Measurements from ENCODE around the gene SLC2A13. TPM values are rescaled to one million over a fixed set of nuclear protein-coding genes. Genes with fewer than 3 reads are reported as not detected.
"Not testable (repeated sequence)": the region's sequence is repeated elsewhere in the genome, so short reads cannot be mapped to it uniquely, and the experiment has no call there.

SLC2A13 gene
- polyA plus RNA-seq, 1 experiment, result 3.1 TPM

GRCh38 chr12:39788239-39788638, 317.6 kb downstream of the SLC2A13 start:
- TF ChIP-seq, protein P1, sequence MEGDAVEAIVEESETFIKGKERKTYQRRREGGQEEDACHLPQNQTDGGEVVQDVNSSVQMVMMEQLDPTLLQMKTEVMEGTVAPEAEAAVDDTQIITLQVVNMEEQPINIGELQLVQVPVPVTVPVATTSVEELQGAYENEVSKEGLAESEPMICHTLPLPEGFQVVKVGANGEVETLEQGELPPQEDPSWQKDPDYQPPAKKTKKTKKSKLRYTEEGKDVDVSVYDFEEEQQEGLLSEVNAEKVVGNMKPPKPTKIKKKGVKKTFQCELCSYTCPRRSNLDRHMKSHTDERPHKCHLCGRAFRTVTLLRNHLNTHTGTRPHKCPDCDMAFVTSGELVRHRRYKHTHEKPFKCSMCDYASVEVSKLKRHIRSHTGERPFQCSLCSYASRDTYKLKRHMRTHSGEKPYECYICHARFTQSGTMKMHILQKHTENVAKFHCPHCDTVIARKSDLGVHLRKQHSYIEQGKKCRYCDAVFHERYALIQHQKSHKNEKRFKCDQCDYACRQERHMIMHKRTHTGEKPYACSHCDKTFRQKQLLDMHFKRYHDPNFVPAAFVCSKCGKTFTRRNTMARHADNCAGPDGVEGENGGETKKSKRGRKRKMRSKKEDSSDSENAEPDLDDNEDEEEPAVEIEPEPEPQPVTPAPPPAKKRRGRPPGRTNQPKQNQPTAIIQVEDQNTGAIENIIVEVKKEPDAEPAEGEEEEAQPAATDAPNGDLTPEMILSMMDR (IDR thresholded peaks at IDR 0.05; ENCODE audit: low read depth, low read length), result no peak
- no peak for DNase-seq (ENCODE audit: low read depth, low spot score)
- H3K27me3 ChIP-seq (ENCODE audit: control insufficient read depth, insufficient read depth, low read length), result no peaks in the 10 kb centered on the region
- ChIA-PET CTCF (interaction anchor here (0.6 kb wide), 1 partner anchor 173 kb away, joined by 3 read pairs; no protein-coding TSS in a partner anchor), POLR2A (no interaction called here)
- H3K9me3 ChIP-seq (ENCODE audit: control insufficient read depth, insufficient read depth, low read length), result no peaks in the 10 kb centered on the region
- H3K4me3 ChIP-seq (ENCODE audit: low read depth, low read length), result no peak overlapping the region
- no peak overlapping the region for H3K27ac ChIP-seq (ENCODE audit: low read depth, low read length)

GRCh38 chr12:39785814-39786213, 320.1 kb downstream of the SLC2A13 start:
- CTCF ChIA-PET; DNase-seq (ENCODE audit: low read depth, low spot score); POLR2A ChIA-PET; H3K27ac ChIP-seq (ENCODE audit: low read depth, low read length); H3K27me3 ChIP-seq (ENCODE audit: control insufficient read depth, insufficient read depth, low read length); H3K4me3 ChIP-seq (ENCODE audit: low read depth, low read length); H3K9me3 ChIP-seq (ENCODE audit: control insufficient read depth, insufficient read depth, low read length): not testable (repeated sequence)

GRCh38 chr12:39782026-39782545, 323.8 kb downstream of the SLC2A13 start:
- Histone ChIP-seq H3K27ac (ENCODE audit: low read depth, low read length) (no peak overlapping the region), H3K27me3 (ENCODE audit: control insufficient read depth, insufficient read depth, low read length) (no peaks in the 10 kb centered on the region), H3K4me3 (ENCODE audit: low read depth, low read length) (no peak overlapping the region), H3K9me3 (ENCODE audit: control insufficient read depth, insufficient read depth, low read length) (peaks cover 3% of the 10 kb centered on the region)
- no peak for DNase-seq (ENCODE audit: low read depth, low spot score)
- TF ChIP-seq, protein P1 (IDR thresholded peaks at IDR 0.05; ENCODE audit: low read depth, low read length), result no peak
- ChIA-PET POLR2A (no interaction called here), CTCF (no interaction called here)

DNA sequence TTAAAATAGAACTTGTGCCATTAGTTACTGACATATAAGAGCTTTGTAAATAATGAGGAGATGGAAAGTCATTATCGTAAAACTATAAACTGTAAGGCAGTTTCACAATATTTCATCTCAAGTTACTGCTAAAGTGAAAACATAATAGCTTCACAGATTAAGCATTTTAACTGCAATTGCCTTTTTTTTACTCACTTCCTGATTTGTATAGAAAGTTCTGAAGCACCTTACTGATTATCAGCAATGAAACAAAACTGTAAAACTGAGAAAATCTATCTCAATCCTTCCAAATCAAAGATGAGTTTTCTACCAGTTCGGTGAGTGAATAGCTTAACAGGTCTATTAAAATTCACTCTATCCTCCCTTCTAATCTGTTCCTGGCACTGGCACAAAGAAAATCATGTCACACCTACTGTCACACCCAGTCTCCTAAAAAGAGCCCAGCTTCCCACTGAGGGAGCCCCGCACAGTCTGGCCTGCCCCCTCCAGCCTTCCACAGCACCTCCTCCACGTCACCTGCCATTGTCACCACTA, 324.9 kb downstream of the SLC2A13 start:
- POLR2A ChIA-PET, result no interaction called here
- TF ChIP-seq, protein P1 (IDR thresholded peaks at IDR 0.05; ENCODE audit: low read depth, low read length), result no peak
- CTCF ChIA-PET, result interaction anchor here (0.7 to 1.1 kb wide), 3 partner anchors 16 to 532 kb away, joined by 3 read pairs; no protein-coding TSS in a partner anchor
- Histone ChIP-seq H3K27ac (ENCODE audit: low read depth, low read length) (no peak overlapping the region), H3K4me3 (ENCODE audit: low read depth, low read length) (no peak overlapping the region), H3K27me3 (ENCODE audit: control insufficient read depth, insufficient read depth, low read length) (no peaks in the 10 kb centered on the region), H3K9me3 (ENCODE audit: control insufficient read depth, insufficient read depth, low read length) (peaks cover 3% of the 10 kb centered on the region)
- no peak for DNase-seq (ENCODE audit: low read depth, low spot score)

DNA sequence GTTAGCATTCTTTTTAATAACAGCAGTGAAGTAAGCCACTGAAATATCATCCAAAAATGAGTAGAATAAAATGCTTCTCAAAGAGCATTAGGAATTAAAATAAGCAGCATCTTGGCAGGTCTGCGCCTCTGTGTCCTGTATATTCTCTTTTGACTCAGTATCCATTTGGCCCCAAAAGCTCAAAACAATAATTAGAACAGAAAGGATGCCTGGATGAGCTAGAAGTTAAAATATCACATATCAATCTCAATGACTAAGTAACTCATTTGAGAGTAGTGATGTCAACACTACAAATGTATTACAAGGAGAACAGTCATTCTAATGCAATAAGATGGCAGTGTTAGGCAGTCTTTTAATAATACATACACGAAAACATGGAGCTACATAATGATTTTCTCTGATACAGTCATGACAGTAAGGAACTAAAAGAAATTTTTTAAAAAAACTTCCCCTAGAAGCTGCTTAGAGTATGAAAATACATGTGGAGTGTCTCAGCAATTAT, 325.4 kb downstream of the SLC2A13 start:
- Histone ChIP-seq H3K9me3 (ENCODE audit: control insufficient read depth, insufficient read depth, low read length) (peaks cover 3% of the 10 kb centered on the region), H3K27ac (ENCODE audit: low read depth, low read length) (no peak overlapping the region), H3K4me3 (ENCODE audit: low read depth, low read length) (no peak overlapping the region), H3K27me3 (ENCODE audit: control insufficient read depth, insufficient read depth, low read length) (no peaks in the 10 kb centered on the region)
- TF ChIP-seq, protein P1 (IDR thresholded peaks at IDR 0.05; ENCODE audit: low read depth, low read length), result no peak
- POLR2A ChIA-PET, result no interaction called here
- no peak for DNase-seq (ENCODE audit: low read depth, low spot score)
- CTCF ChIA-PET, result interaction anchor here (0.7 to 1.1 kb wide), 3 partner anchors 16 to 533 kb away, joined by 3 read pairs; no protein-coding TSS in a partner anchor

All from AG04450 (cell line).